Breast epithelium (tissue), 4 donors: ENCODE data around the gene CPNE2. TPM values are rescaled to one million over a fixed set of nuclear protein-coding genes. Genes with fewer than 3 reads are reported as not detected.
"Not testable (repeated sequence)": the region's sequence is repeated elsewhere in the genome, so short reads cannot be mapped to it uniquely, and the experiment has no call there.

Experiments
- DNase-seq, 2 donors: peaks; one replicate each; pipeline ENCODE4 v3.0.0-alpha.2; 2019; ENCODE audit warnings: low spot score in 2 of 2
- H3K27ac ChIP-seq, 2 donors: fragments of 200-600 bp; sonication (generic) in 1 of 2; one replicate each; pipeline ENCODE4 v1.5.1; 2016 to 2019; ENCODE audit warnings: mild to moderate bottlenecking in 1 of 2
- H3K27me3 ChIP-seq, 2 donors: fragments of 200-600 bp; sonication (generic) in 1 of 2; one replicate each; pipeline versions ENCODE4 v1.5.1 to v1.6.0; 2017 to 2019; ENCODE audit warnings: control low read depth in 1 of 2, mild to moderate bottlenecking in 1 of 2
- H3K36me3 ChIP-seq: fragments of 200-600 bp; one replicate; pipeline ENCODE4 v1.5.1; 2019
- H3K4me1 ChIP-seq, 2 donors: fragments of 200-600 bp; sonication (generic); one replicate each; pipeline ENCODE4 v1.5.1; 2016 to 2019; ENCODE audit warnings: control low read depth in 1 of 2
- H3K4me3 ChIP-seq, 3 donors: fragments of 200-600 bp; sonication (generic); 1 replicate in 2 of 3; 2 replicates in 1 of 3; pipeline ENCODE4 v1.5.1; 2016 to 2019; ENCODE audit warnings: mild to moderate bottlenecking in 3 of 3, moderate library complexity in 2 of 3
- H3K9me3 ChIP-seq, 2 donors: fragments of 200-600 bp; sonication (generic) in 1 of 2; one replicate each; pipeline ENCODE4 v1.5.1; 2016 to 2019; ENCODE audit warnings: control low read depth in 1 of 2
- POLR2A ChIP-seq: fragments of 450-650 bp; IDR thresholded peaks from one replicate; pipeline ENCODE4 v1.6.1; 2016; ENCODE audit warnings: antibody characterized with exemption, mild to moderate bottlenecking, moderate library complexity
- POLR2AphosphoS5 ChIP-seq, 3 donors: sonication (generic); formaldehyde crosslinking; IDR thresholded peaks; one replicate each; pipeline ENCODE4 v1.6.1; 2017; ENCODE audit warnings: antibody characterized with exemption in 3 of 3
- intact Hi-C: fragments of 100-400 bp; cut with DNase I; formaldehyde crosslinking; loops from one replicate; pipeline ENCODE4 v1.15.1; 2023; ENCODE audit warnings: low total_unique reads
- total RNA-seq, 3 donors: library from RNA; depleted of rRNA; stranded (reverse); fragments of >200 nt; gene quantifications; one replicate each; pipeline ENCODE4 v1.1.0, GENCODE V29; 2016
- TF ChIP-seq, protein P1 (sequence below), 3 donors: fragments of 450-650 bp; IDR thresholded peaks; one replicate each; pipeline ENCODE4 v1.5.1; 2016 to 2017; ENCODE audit warnings: antibody characterized with exemption in 3 of 3, mild to moderate bottlenecking in 3 of 3, moderate library complexity in 3 of 3

CPNE2 gene
- total RNA-seq, 3 donors from 2014 or later, result 13.9 to 56.5 (median 26.5) TPM

DNA sequence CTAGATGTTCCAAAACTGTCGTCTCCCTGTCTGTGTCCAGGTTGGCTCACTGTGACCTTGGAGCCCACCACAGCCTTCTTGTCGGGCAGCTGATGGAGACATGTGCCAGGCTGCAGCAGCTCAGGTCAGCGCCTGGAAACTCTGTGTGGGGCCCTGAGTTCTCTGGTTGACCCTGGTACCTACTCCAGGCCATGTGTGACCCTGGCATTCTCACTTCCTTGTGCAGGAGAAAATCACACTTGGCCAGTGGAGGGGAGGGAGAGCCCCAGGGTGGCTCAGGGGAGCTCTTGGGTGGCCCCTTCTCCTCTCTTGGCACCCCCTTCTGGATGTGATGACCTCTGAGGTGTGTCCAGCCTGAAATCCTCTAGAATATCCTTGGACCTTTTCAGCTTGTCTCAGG lies 25.0 kb upstream of the CPNE2 start:
- Histone ChIP-seq H3K36me3 (no peaks in the 10 kb centered on the region), H3K4me1 (no peaks in the 10 kb centered on the region), H3K27me3 (no peaks in the 10 kb centered on the region), H3K9me3 (no peaks in the 10 kb centered on the region), H3K27ac (no peak overlapping the region), H3K4me3 (no peak overlapping the region)
- no peak for TF ChIP-seq POLR2A
- TF ChIP-seq, protein P1, sequence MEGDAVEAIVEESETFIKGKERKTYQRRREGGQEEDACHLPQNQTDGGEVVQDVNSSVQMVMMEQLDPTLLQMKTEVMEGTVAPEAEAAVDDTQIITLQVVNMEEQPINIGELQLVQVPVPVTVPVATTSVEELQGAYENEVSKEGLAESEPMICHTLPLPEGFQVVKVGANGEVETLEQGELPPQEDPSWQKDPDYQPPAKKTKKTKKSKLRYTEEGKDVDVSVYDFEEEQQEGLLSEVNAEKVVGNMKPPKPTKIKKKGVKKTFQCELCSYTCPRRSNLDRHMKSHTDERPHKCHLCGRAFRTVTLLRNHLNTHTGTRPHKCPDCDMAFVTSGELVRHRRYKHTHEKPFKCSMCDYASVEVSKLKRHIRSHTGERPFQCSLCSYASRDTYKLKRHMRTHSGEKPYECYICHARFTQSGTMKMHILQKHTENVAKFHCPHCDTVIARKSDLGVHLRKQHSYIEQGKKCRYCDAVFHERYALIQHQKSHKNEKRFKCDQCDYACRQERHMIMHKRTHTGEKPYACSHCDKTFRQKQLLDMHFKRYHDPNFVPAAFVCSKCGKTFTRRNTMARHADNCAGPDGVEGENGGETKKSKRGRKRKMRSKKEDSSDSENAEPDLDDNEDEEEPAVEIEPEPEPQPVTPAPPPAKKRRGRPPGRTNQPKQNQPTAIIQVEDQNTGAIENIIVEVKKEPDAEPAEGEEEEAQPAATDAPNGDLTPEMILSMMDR (IDR thresholded peaks at IDR 0.05), result no peak
- TF ChIP-seq POLR2AphosphoS5 (IDR thresholded peaks at IDR 0.05), result no peak
- intact Hi-C loops, result no loop called here
- no peak for DNase-seq

DNA sequence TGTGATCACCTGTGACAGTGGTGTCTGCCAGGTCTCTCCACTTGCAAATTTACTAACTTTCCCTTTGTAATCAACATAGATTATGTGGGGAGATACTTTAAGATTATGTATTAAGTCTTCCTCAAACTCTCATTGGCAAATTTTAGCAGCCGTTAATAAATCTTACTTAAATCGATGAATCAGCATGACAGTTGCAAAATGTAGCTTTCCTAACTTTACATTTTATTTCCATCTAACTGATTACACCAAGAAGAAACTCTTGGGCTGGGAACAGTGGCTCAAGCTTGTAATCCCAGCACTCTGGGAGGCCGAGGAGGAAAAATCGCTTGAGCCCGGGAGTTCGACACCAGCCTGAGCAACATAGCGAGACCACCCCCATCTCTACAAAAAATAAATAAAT lies 23.3 kb upstream of the CPNE2 start:
- no peak overlapping the region for H3K27ac ChIP-seq
- no peak overlapping the region for H3K4me3 ChIP-seq
- DNase-seq, result no peak
- no peaks in the 10 kb centered on the region for H3K27me3 ChIP-seq
- no peaks in the 10 kb centered on the region for H3K36me3 ChIP-seq
- H3K9me3 ChIP-seq, result no peaks in the 10 kb centered on the region
- intact Hi-C loops, result no loop called here
- H3K4me1 ChIP-seq, result no peaks in the 10 kb centered on the region
- TF ChIP-seq, protein P1 (IDR thresholded peaks at IDR 0.05), result no peak
- no peak for TF ChIP-seq POLR2AphosphoS5 (IDR thresholded peaks at IDR 0.05)
- TF ChIP-seq POLR2A, result no peak

DNA sequence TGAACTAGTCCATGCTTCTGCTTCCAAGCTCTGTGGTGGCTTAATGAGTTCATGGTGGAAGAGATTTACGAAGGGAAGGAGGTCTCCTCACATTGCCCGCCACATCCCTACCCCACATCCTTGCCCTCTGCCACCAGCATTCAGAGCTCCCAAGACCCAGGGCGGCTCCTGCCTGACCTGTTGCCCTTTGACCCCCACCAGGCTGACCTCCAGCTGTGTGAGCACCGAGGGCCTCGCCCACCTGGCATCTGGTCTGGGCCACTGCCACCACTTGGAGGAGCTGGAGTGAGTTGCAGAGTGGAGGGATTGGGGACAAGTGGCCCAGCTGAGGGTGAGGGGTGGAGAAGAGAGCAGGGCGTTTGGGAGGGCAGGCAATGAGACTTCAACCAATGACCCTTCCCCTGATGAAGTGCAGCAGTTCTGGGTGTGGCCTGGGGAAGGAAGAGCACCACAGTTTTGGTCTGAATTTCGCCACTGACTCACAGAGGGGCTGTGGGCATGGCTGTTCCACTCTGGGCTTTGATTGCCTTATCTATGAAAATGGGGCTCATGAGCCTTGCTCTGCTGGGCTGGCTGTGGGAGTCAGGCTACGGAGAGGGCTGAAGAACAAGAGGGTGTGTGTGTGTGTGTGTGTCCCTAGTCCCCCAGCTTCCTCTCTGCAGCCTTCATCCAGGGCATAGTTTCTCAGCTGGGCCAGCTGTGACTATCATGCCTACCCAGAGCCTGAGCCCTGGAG lies 22.6 kb upstream of the CPNE2 start:
- intact Hi-C loops, result loop anchor here (5.0 kb wide), 1 partner anchor 193 kb away; no protein-coding TSS in a partner anchor
- DNase-seq, result no peak
- Histone ChIP-seq H3K36me3 (no peaks in the 10 kb centered on the region), H3K27ac (no peak overlapping the region), H3K9me3 (no peaks in the 10 kb centered on the region), H3K4me3 (no peak overlapping the region), H3K27me3 (no peaks in the 10 kb centered on the region), H3K4me1 (no peaks in the 10 kb centered on the region)
- TF ChIP-seq POLR2A (no peak), POLR2AphosphoS5 (IDR thresholded peaks at IDR 0.05) (no peak)
- TF ChIP-seq, protein P1 (IDR thresholded peaks at IDR 0.05), result no peak

DNA sequence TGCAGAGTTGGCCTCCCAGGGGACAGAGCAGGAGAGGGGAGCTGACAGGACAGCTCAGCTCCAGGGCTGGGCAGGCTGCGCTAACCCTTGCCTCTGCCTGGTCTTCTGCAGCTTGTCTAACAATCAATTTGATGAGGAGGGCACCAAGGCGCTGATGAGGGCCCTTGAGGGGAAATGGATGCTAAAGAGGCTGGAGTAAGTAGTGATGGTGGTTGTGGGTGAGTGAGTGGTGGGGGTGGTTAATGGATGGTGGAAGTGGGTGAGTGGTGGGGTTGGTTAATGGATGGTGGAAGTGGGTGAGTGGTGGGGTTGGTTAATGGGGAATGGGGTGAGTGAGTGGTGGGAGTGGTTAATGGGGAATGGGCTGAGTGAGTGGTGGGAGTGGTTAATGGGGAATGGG lies 22.0 kb upstream of the CPNE2 start:
- no peak overlapping the region for H3K4me3 ChIP-seq
- H3K9me3 ChIP-seq, result no peaks in the 10 kb centered on the region
- H3K36me3 ChIP-seq, result no peaks in the 10 kb centered on the region
- TF ChIP-seq, protein P1 (IDR thresholded peaks at IDR 0.05), result no peak
- TF ChIP-seq POLR2AphosphoS5 (IDR thresholded peaks at IDR 0.05) (no peak), POLR2A (no peak)
- intact Hi-C loops, result loop anchor here (5.0 kb wide), 1 partner anchor 193 kb away; no protein-coding TSS in a partner anchor
- no peak overlapping the region for H3K27ac ChIP-seq
- H3K27me3 ChIP-seq, result no peaks in the 10 kb centered on the region
- no peaks in the 10 kb centered on the region for H3K4me1 ChIP-seq
- DNase-seq, result no peak

DNA sequence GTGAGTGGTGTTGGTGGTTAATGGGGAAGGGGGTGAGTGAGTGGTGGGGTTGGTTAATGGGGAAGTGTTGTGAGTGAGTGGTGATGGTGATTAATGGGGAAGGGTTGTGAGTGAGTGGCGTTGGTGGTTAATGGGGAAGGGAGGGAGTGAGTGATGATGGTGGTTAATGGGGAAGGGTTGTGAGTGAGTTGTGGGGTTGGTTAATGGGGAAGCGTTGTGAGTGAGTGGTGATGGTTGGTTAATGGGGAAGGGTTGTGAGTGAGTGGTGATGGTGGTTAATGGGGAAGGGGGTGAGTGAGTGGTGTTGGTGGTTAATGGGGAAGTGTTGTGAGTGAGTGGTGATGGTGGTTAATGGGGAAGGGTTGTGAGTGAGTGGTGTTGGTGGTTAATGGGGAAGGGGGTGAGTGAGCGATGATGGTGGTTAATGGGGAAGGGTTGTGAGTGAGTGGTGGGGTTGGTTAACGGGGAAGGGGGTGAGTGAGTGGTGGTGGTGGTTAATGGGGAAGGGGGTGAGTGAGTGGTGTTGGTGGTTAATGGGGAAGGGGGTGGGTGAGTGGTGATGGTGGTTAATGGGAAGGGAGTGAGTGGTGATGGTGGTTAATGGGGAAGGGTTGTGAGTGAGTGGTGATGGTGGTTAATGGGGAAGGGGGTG lies 21.2 kb upstream of the CPNE2 start:
- H3K27ac ChIP-seq, H3K4me3 ChIP-seq, DNase-seq, H3K9me3 ChIP-seq, H3K27me3 ChIP-seq, H3K4me1 ChIP-seq, H3K36me3 ChIP-seq: not testable (repeated sequence)
- intact Hi-C loops, result loop anchor here (5.0 kb wide), 1 partner anchor 194 kb away; no protein-coding TSS in a partner anchor
